Measurements from ENCODE around the gene WNK1.
"Not testable (repeated sequence)": the region's sequence is repeated elsewhere in the genome, so short reads cannot be mapped to it uniquely, and the experiment has no call there.

The WNK1 gene

DNA sequence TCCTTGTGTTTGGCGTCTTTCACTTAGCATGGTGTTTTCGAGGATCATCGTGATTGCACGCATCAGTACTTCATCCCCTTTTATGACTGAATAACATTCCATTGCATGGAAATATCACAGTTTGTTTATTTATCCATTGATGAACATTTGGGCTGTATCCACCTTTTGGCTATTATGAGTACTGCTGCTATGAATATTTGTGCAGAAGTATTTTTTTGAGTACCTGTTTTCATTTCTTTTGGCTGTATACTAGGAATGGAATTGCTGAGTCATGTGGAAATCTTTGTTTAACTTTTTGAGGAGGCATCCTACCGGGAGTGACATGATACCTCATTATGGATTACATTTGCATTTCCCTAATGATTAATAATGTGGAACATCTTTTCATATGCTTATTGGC is 66.4 kb downstream of the WNK1 start:
- DNase-seq, result no peak

DNA sequence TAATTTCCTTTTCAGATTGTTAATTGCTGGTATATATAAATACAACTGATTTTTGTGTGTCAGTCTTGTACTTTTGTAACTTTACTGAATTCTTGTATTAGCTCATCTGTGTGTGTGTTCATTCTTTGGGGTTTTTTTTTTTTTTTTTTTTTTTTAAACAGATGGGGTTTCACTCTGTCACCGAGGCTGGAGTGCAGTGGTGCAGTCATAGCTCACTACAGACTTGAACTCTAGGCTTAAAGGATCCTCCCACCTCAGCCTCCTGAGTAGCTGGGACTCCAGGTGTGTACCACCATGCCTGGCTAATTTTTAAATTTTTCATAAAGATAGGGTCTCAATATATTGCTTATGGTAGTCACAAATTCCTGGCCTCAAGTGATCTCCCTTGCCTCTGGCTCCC is 68.0 kb downstream of the WNK1 start:
- no peak for DNase-seq

DNA sequence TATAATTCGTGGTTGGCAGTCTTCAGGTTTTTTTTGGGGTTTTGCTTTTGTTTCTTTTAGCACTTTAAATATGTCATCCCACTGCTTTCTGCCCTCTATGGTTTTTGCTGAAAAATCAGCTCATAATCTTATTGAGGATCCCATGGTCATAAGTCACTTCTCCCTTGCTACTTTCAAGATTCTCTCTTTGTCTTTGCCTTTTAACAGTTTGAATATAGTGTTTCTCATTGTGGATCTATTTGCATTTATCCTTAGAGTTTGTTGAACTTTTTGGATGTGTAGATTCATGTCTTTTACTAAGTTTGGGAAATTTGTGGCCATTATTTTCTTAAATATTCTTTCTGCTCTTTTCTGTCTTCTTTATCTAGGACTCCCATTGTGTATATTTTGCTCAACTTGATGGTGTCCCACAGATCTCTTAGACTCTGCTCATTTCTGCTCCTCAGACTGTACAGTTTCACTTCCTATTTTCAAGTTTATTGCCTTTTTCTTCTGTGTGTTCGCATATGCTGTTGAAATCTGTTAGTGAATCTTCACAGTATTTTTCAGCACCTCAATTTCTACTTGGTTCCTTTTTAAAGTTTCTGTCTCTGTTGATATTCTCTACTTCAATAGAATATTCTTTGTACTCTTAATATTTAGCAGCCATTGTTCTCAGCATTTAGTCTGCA is 70.8 kb downstream of the WNK1 start:
- DNase-seq, result no peak

GRCh38 chr12:826331-826730 is 74.0 kb downstream of the WNK1 start:
- DNase-seq, result no peak

DNA sequence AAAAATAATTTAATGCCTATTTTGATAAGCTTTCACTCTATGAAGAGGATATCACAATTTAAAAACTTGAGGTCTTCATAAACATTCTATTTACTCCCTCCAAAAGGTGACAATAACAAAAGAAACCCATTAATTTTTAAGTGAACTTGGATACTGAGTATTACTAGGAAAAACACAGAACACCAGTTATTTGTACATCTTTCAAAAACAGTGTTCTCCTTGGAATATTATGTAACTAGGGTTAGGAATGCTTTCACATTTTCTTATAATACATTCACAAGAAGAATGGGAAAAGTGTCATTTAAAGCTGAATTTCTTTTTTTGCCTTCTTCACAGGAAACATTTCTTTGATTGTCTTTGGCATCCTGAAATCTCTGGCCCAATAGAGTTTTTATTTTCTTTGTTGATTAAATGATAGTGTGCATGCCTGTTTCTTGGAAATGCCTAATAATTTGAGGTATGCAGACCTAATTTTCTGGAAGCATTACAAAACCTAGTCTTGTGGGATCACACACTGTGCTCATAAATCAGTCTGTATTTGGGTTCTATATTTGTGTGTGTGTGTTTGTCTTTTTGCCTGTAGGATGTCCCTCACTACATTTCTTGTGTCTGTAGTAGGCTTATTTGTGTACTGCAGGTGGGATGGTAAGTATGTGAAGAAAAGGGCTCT is 76.5 kb downstream of the WNK1 start:
- DNase-seq, result no peak

GRCh38 chr12:830111-830867 is 77.9 kb downstream of the WNK1 start:
- no peak for DNase-seq

DNA sequence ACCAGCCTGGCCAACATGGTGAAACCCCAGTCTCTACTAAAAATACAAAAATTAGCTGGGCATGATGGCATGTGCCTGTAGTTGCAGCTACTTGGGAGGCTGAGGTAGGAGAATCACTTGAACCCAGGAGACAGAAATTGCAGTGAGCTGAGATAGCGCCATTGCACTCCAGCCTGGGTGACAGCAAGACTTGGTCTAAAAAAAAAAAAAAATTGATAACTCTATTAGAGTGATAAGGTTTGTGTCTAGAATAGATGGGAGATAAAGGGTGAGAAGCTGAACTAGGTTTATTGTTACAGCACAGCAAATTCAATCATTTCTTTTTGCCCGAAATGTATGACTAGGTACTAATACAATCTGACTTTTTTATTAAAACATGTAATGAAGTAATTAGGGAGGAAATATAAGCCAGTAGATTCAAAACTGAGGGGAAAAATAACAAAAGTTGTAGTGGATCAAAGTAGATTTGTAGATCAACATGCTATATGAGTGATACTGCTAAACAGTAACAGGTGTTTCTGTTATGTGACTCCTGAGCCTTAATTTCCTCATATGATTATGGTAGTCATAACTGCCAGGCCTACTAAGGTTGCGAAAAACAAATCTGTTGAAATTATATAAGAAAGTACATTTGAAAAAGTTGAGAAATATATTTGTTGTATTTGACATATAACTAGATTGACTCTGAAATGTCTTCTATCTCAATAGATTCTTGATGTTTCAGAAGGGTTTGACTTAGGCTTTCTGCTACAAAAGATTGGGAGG is 83.6 kb downstream of the WNK1 start:
- no peak for DNase-seq

- DNase-seq, result no peak
These were observed 84.6 kb downstream of the WNK1 start for GRCh38 chr12:836952-837351.

DNA sequence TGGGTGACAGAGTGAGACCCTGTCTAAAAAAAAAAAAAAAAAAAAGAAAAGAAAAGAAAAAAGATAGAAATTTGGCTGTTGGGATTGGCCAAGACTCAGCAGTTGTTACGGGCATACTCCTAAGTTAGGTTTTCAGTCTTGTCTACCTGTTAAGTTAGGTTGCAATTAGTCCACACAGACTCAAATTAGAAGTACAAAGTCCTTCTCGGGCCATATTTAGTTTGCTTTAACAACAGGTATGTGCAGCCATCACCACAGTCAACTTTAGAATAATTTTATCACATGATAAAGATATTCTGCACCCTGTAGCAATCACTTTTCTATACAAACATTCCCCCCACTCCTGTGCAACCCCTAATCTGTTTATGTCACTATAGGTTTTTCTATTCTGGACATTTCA is 85.2 kb downstream of the WNK1 start:
- DNase-seq, result no peak

- DNase-seq, result no peak
These were observed 91.2 kb downstream of the WNK1 start for GRCh38 chr12:843609-844008.

GRCh38 chr12:846421-846820 is 94.0 kb downstream of the WNK1 start:
- no peak for DNase-seq

GRCh38 chr12:848173-848865 is 95.9 kb downstream of the WNK1 start:
- DNase-seq, result no peak

DNA sequence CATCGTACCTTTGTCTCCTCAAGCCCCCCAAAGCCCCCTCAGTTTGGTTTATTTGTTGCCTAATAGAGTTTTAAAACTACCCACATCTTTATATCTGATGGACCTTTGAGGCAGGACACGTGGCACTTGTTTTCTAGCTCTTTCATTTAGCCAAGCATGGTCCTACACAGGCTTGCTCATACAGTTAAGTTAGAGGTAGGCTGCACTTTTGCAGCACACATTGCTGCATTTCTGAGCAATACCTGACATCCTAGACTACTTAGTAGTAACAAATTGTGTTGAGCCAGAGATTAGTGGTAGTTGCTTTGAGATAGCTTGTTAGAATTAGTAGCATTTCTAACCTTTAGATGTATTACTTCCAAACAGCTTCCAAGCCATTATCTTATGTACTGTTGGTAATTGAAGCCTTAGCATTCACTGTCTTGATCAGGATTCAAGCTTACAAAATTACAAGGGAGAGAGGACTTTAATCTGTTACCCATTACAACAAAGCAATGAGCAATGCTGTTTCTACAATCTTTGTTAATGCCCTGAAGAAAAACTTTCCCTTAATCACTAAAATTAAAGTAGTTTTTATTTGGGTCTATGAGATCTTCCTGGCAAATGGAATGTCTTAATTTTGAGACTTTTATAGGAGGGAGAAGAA is 96.6 kb downstream of the WNK1 start:
- no peak for DNase-seq

DNA sequence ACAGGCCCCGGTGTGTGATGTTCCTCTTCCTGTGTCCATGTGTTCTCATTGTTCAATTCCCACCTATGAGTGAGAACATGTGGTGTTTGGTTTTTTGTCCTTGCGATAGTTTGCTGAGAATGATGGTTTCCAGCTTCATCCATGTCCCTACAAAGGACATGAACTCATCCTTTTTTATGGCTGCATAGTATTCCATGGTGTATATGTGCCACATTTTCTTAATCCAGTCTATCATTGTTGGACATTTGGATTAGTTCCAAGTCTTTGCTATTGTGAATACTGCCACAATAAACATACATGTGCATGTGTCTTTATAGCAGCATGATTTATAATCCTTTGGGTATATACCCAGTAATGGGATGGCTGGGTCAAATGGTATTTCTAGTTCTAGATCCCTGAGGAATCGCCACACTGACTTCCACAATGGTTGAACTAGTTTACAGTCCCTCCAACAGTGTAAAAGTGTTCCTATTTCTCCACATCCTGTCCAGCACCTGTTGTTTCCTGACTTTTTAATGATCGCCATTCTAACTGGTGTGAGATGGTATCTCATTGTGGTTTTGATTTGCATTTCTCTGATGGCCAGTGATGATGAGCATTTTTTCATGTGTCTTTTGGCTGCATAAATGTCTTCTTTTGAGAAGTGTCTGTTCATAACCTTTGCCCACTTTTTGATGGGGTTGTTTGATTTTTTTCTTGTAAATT is 97.5 kb downstream of the WNK1 start:
- not testable (repeated sequence) for DNase-seq

DNA sequence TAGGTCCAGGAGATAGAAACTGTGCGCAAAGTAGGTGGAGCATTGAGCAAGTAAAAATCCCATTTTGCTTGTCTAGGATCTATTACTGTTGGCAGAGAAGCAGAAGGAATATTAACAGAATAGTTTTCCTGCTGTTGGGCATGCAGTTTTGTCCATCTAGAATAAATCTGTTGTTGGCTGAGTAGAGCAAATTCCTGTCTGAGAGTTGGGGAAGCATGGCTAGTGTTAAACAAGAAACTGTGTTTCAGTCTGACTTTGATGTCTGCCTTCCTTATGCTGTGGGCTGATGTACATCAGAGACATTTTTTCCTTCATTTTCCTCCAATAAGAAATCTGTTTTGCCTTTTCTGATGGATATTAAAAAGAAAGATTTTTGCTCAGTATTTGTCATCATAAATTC is 99.0 kb downstream of the WNK1 start:
- DNase-seq, result no peak

GRCh38 chr12:851913-852312 is 99.5 kb downstream of the WNK1 start:
- no peak for DNase-seq

DNA sequence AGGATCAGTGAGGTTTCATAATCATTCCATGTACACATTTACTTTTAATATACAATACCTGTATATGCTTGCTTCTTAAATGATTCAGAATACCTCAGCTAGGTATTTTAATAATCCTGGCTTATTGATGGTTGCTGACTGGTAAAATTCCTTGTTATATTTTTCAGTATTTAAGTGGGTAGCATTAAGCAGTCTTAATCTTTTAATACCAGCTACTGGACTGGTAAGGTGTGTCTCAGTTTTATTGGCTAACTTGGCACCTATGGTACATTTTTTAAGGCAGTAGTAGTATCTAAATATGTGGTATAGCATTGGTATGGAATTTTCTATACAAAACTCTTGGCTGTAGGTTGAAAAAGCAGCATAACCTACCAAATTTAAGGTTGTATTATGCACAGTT is 100.5 kb downstream of the WNK1 start:
- DNase-seq, result no peak

DNA sequence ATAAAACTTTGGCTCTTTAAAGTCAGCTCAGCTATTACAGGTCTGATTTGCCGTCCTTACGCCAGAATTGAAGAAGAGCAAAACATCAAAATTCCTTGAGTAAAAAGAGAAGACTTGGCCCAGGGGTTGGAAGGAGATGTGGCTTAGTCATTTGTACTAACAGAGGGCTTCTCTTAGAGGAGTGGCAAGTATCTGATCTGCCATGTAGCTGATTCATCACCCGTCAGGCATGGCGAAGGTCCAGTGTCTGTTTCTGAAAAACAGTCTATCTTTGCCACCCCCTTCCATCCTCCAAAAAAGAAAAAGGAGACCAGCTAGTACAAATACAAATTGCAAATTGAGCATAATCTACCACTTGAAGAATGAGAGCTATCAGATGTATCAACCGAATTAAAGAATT is 105.2 kb downstream of the WNK1 start:
- no peak for DNase-seq

GRCh38 chr12:862303-862911 is 110.0 kb downstream of the WNK1 start:
- DNase-seq, result no peak

- DNase-seq, result no peak
These were observed 110.9 kb downstream of the WNK1 start for GRCh38 chr12:863285-863684.

GRCh38 chr12:865614-866013 is 113.2 kb downstream of the WNK1 start:
- DNase-seq, result no peak

All from eye (tissue), 1 donor.